GM10266 (cell line): Measurements from ENCODE around the gene SLC25A40.
"Not testable (repeated sequence)": the region's sequence is repeated elsewhere in the genome, so short reads cannot be mapped to it uniquely, and the experiment has no call there.

Experiments used
- DNase-seq: peaks from one replicate; pipeline ENCODE4 v3.0.0; 2012; ENCODE audit errors: extremely low spot score
- TF ChIP-seq, protein P1 (sequence below): IDR thresholded peaks from 2 replicates; pipeline ENCODE4 v1.5.1; 2012; ENCODE audit warnings: mild to moderate bottlenecking, low read depth; ENCODE audit not compliant: control insufficient read depth, insufficient read depth; ENCODE audit errors: missing control alignments

SLC25A40 gene

DNA sequence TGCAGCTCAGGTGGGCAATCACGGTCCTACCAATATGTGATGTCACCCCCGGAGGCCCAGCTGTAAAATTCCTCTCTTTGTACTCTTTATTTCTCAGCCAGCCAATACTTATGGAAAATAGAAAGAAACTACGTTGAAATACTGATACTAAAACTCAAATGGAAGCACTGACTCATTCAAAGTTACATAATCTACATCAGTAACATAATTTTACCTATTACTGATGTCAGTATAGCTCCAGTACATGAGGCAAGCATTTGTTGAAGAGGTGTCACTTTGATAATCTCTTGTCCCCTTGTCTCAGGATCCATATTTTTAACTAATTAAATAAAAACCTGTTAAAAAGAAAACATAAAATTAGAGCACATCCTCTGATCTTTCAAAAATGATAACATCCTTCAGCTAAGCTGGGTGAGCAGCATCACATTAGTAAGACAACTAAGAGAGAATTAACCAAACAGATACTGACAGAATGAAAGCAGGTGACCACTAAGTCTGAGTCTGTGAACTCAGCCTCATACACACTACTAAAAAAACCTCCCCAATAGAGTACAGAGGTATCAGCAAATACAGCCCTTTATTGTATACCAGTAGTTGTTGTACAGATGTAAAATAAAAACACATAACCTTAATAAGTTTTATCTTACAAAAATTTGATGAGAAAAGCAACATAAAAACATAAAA lies 17.6 kb downstream of the SLC25A40 start:
- DNase-seq: no peak
- TF ChIP-seq, protein P1, sequence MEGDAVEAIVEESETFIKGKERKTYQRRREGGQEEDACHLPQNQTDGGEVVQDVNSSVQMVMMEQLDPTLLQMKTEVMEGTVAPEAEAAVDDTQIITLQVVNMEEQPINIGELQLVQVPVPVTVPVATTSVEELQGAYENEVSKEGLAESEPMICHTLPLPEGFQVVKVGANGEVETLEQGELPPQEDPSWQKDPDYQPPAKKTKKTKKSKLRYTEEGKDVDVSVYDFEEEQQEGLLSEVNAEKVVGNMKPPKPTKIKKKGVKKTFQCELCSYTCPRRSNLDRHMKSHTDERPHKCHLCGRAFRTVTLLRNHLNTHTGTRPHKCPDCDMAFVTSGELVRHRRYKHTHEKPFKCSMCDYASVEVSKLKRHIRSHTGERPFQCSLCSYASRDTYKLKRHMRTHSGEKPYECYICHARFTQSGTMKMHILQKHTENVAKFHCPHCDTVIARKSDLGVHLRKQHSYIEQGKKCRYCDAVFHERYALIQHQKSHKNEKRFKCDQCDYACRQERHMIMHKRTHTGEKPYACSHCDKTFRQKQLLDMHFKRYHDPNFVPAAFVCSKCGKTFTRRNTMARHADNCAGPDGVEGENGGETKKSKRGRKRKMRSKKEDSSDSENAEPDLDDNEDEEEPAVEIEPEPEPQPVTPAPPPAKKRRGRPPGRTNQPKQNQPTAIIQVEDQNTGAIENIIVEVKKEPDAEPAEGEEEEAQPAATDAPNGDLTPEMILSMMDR: no peak

DNA sequence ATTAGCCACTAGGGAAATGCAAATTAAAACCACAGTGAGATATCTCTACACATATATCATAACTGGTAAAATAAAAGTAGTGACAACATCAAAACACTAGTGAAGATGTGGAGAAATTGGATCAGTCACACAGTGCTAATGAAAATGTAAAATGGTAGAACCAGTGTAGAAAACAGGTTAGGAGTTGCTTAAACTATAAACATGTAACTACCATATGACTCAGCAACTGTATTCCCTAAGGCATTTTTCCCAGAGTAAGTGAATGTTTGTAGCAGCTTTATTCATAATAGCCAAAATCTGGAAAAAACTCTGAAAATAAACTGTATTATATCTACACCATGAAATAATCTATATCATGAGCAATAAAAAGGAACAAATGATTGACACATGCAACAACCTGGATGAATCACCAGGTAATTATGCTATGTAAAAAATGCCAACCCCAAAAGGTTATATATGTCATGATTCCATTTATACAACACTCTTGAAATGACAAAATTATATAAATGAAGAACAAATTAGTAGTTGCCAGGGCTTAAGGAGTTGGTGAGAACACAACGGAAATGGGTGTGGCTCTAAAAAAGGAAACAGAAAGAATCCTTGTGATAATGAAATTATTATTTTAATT lies 22.8 kb downstream of the SLC25A40 start:
- TF ChIP-seq, protein P1: no peak
- no peak for DNase-seq

DNA sequence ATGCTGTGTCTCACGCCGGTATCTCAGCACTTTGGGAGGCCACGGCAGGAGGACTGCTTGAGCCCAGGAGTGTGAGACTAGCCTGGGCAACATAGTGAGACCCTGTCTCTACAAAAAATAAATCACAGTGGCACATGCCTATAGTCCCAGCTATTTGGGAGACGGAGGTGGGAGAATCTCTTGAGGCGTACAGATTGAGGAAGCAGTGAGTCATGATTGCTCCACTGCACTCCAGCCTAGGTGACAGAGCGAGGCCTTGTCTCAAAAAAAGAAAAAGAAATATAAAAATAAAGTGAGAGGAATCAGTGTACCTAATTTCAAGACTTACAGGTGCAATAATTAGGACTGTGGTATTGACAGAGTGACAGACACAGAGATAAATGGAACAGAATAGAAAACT lies 23.9 kb downstream of the SLC25A40 start:
- no peak for DNase-seq
- TF ChIP-seq, protein P1: no peak

DNA sequence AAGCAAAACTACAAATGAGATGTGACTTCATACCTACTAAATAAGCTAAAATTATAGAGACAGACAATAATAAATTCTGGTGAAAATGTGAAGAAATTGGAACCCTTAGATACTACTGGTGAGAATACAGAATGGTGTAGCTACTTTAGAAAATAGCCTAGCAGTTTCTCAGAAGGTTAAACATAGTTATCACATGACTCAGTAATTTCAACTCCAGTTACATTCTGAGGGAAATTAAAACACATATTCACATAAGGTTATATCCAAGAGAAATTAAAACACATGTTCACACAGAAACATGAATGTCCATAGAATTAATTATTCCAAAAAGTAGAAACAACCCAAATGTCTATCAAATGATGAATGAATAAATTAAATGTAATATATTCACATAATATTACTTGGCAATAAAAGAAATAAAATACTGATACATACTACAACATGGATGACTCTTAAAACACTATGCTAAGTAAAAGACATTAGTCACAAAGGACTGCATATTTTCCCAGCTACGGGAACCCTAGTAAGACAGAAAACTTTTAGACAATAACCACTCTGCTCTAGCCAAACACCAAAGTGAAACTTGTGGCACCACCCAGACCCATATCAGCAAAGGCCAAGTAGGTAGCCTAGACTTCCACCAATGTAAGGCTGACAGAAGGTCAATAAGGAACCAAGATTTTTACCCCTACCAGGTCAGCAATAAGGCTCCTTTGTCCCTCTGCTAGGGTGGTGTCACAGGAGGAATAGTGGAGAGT lies 25.1 kb downstream of the SLC25A40 start:
- no peak for DNase-seq
- TF ChIP-seq, protein P1: no peak

DNA sequence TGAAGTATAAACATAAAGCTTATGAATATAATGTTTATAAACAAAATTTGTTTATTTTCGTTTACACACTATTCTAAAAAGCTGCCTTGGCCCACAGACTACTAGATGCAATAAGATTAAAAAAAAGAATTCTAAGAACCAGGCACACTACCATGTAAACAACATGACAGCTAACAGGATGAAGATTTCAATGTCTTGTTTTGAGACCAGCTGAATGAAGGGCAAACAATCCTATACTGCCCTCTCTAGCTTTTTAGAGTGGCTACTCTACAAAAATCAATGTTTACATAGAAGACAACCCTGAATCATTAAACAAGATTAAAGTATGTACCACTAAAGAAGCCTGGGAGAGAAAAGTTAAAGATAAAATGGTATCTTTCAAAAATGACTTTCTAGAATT lies 38.6 kb downstream of the SLC25A40 start:
- TF ChIP-seq, protein P1: no peak
- DNase-seq: no peak

DNA sequence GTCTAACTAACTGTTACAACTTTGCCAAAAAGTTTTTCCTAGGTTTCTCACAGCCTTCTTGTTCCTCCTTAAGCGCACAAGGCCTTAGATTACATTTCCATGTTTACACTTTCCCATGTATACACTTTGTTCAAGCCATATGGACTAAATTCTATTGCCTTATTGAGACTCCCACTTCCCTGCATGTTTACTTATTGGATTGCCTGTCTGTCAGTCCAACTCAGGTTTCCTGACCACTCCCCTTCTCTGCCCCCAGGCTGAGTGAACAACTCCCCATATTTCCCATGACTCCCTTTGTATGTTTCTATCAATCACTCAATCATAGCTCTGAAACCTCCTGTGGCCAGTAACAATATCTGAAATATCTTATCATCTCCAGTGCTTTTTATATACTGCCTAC lies 43.0 kb downstream of the SLC25A40 start:
- TF ChIP-seq, protein P1: no peak
- DNase-seq: no peak

DNA sequence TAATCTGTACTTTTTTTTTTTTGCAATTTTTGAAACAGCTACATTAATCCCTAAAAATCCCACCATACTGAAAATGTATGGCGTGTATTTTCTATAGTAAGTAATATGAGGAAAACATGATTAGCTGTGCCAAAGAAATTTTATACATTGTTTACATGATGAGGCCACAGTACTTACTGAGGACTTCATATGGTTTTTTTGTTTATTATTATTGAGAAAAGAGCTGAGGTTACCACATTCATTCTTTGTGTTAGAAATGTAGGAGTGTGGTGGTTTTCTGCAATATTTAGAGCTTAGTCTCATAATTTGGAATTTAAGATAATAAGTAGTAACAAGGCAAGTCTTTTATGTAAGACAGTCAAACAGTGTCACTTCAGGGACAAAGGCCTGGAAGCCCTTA lies 45.1 kb downstream of the SLC25A40 start:
- DNase-seq: no peak
- TF ChIP-seq, protein P1: no peak

DNA sequence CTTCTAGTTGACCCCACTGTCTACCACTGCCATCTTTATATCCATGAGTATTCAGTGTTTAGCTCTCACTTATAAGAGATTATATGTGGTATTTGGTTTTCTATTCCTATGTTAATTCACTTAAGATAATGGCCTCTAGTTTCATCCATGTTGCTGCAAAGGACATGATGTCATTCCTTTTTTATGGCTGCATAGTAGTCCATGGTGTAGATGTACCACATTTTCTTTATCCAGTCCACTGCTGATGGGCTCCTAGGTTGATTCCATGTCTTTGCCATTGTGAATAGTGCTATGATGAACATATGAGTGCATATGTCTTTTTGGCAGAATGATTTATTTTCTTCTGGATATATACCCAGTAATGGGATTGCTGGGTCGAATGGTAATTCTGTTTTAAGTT lies 47.8 kb downstream of the SLC25A40 start:
- not testable (repeated sequence) for DNase-seq

DNA sequence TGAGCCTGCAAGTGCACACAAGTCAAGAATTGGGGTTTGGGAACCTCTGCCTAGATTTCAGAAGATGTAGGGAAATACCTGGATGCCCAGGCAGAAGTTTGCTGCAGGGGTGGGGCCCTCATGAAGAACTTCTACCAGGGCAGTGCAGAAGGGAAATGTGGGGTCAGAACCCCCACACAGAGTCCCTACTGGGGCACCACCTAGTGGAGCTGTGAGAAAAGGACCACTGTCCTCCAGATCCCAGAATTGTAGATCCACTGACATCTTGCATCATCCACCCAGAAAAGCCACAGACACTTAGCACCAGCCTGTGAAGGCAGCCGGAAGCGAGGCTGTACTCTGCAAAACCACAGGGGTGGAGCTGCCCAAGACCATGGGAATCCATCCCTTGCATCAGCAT lies 50.8 kb downstream of the SLC25A40 start:
- DNase-seq: not testable (repeated sequence)

DNA sequence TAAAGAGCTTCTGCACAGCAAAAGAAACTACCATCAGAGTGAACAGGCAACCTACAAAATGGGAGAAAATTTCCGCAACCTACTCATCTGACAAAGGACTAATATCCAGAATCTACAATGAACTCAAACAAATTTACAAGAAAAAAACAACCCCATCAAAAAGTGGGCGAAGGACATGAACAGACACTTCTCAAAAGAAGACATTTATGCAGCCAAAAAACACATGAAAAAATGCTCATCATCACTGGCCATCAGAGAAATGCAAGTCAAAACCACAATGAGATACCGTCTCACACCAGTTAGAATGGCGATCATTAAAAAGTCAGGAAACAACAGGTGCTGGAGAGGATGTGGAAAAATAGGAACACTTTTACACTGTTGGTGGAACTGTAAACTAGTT lies 54.1 kb downstream of the SLC25A40 start:
- not testable (repeated sequence) for DNase-seq
